KMS-11 (cell line): ENCODE results near the gene FLAD1.

Experiments used
- H2AFZ ChIP-seq: fragments of 200-600 bp; sonication (generic); 2 replicates; pipeline ENCODE4 v1.6.1; 2016; ENCODE audit warnings: antibody characterized with exemption, mixed run types, low read depth
- H3K27ac ChIP-seq: fragments of 200-600 bp; sonication (generic); 2 replicates; pipeline ENCODE4 v1.6.1; 2016; ENCODE audit warnings: mild to moderate bottlenecking, mixed run types
- H3K27me3 ChIP-seq: fragments of 200-600 bp; sonication (generic); 2 replicates; pipeline ENCODE4 v1.6.1; 2017; ENCODE audit warnings: mild to moderate bottlenecking, low read depth, mixed run types, moderate library complexity; ENCODE audit not compliant: insufficient read depth
- H3K36me3 ChIP-seq: fragments of 200-600 bp; sonication (generic); 2 replicates; pipeline ENCODE4 v1.6.1; 2017; ENCODE audit warnings: mild to moderate bottlenecking, mixed run types; ENCODE audit not compliant: insufficient read depth
- H3K4me1 ChIP-seq: fragments of 200-600 bp; sonication (generic); 2 replicates; pipeline ENCODE4 v1.6.1; 2016; ENCODE audit warnings: mild to moderate bottlenecking, low read depth, mixed run types; ENCODE audit not compliant: poor library complexity, severe bottlenecking
- H3K4me2 ChIP-seq: fragments of 200-600 bp; sonication (generic); 2 replicates; pipeline ENCODE4 v1.7.0; 2016; ENCODE audit warnings: mild to moderate bottlenecking, mixed run types
- H3K4me3 ChIP-seq: fragments of 200-600 bp; sonication (generic); IDR thresholded peaks from 2 replicates; pipeline ENCODE4 v1.6.1; 2017; ENCODE audit warnings: low read depth, low read length, mixed read lengths; ENCODE audit not compliant: insufficient read depth
- H3K79me2 ChIP-seq: fragments of 200-600 bp; sonication (generic); 2 replicates; pipeline ENCODE4 v1.6.1; 2016; ENCODE audit warnings: low read depth, mixed run types; ENCODE audit not compliant: insufficient read depth
- H3K9ac ChIP-seq: fragments of 200-600 bp; sonication (generic); 2 replicates; pipeline ENCODE4 v1.6.1; 2016; ENCODE audit warnings: mild to moderate bottlenecking, mixed run types
- H4K20me1 ChIP-seq: fragments of 200-600 bp; sonication (generic); 2 replicates; pipeline ENCODE4 v1.6.1; 2016; ENCODE audit warnings: mild to moderate bottlenecking, mixed run types; ENCODE audit not compliant: insufficient read depth
- CTCF ChIP-seq: fragments of 200-600 bp; sonication (generic); conservative IDR thresholded peaks from 2 replicates; pipeline ENCODE4 v1.6.1; 2017; ENCODE audit warnings: low read depth, mild to moderate bottlenecking, antibody characterized with exemption, low read length, moderate library complexity, mixed read lengths

The FLAD1 gene

GRCh38 chr1:154966111-154966510, 17.0 kb upstream of the FLAD1 start:
- Histone ChIP-seq H3K4me1 (peaks cover 50% of the 10 kb centered on the region), H3K79me2 (peaks cover 44% of the 10 kb centered on the region)

GRCh38 chr1:154967331-154967950, 15.7 kb upstream of the FLAD1 start:
- Histone ChIP-seq H3K4me2 (no peak overlapping the region), H3K36me3 (peaks cover 7% of the 10 kb centered on the region; the same call in 1 of the 2 replicates), H3K4me1 (peaks cover 62% of the 10 kb centered on the region), H3K9ac (no peak overlapping the region), H3K27me3 (no peaks in the 10 kb centered on the region), H4K20me1 (no peaks in the 10 kb centered on the region), H3K27ac (no peak overlapping the region; the same call in 1 of the 2 replicates), H3K79me2 (peaks cover 53% of the 10 kb centered on the region), H2AFZ (no peak overlapping the region), H3K4me3 (no peak overlapping the region)
- TF ChIP-seq CTCF = no peak

More at GRCh38 chr1:154966111-154966510, 17.0 kb upstream of the FLAD1 start:
- H3K9ac ChIP-seq = no peak overlapping the region
- no peak overlapping the region for H3K4me2 ChIP-seq
- H3K36me3 ChIP-seq = peaks cover 7% of the 10 kb centered on the region; the same call in 1 of the 2 replicates
- no peaks in the 10 kb centered on the region for H3K27me3 ChIP-seq
- H2AFZ ChIP-seq = no peak overlapping the region
- H3K4me3 ChIP-seq = no peak overlapping the region
- TF ChIP-seq CTCF = no peak
- no peaks in the 10 kb centered on the region for H4K20me1 ChIP-seq
- no peak overlapping the region for H3K27ac ChIP-seq

- no peak for TF ChIP-seq CTCF
- no peak overlapping the region for H2AFZ ChIP-seq
- H3K4me3 ChIP-seq = no peak overlapping the region
- no peak overlapping the region; the same call in 1 of the 2 replicates for H3K9ac ChIP-seq
- peaks cover 1% of the 10 kb centered on the region; the same call in 1 of the 2 replicates for H3K36me3 ChIP-seq
- H3K4me1 ChIP-seq = peaks cover 61% of the 10 kb centered on the region
- no peak overlapping the region; the same call in 1 of the 2 replicates for H3K4me2 ChIP-seq
- H3K27me3 ChIP-seq = no peaks in the 10 kb centered on the region
- H3K27ac ChIP-seq = no peak overlapping the region
- peaks cover 57% of the 10 kb centered on the region for H3K79me2 ChIP-seq
- H4K20me1 ChIP-seq = no peaks in the 10 kb centered on the region
Observed at GRCh38 chr1:154968731-154969130, 14.4 kb upstream of the FLAD1 start.

- H3K36me3 ChIP-seq = no peaks in the 10 kb centered on the region; the same call in 1 of the 2 replicates
- H3K27ac ChIP-seq = no peak overlapping the region
- peaks cover 58% of the 10 kb centered on the region for H3K79me2 ChIP-seq
- H3K4me1 ChIP-seq = peaks cover 57% of the 10 kb centered on the region
- no peak overlapping the region for H3K4me3 ChIP-seq
- no peak overlapping the region; the same call in 1 of the 2 replicates for H3K9ac ChIP-seq
- no peaks in the 10 kb centered on the region for H3K27me3 ChIP-seq
- TF ChIP-seq CTCF = no peak
- H3K4me2 ChIP-seq = peak overlapping the region; percentile 73; the same call in 1 of the 2 replicates
- no peaks in the 10 kb centered on the region for H4K20me1 ChIP-seq
- H2AFZ ChIP-seq = no peak overlapping the region
Observed at GRCh38 chr1:154969246-154969645, 13.9 kb upstream of the FLAD1 start.
